ENCODE data around the gene GMDS.

DNA sequence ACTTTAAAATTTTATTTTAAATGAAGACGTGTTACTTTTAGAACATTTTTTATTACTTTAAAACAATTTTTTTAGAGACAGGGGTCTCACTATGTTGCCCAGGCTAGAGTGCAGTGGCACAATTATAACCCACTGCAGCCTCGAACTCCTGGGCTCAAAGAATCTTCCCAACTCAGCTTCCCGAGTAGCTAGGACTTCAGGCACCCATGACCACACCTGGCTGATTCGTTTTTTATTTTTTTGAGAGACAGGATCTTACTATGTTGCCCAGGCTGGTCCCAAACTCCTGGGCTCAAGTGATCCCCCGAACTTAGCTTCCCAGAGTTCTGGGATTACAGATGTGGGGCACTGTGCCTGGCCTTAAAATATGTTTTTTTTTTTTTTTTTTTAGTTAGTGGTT, 287.7 kb downstream of the GMDS start:
- TF ChIP-seq POLR2A (IDR thresholded peaks at IDR 0.05; ENCODE audit: low read depth, low read length) (no peak), MAZ (IDR thresholded peaks at IDR 0.05; ENCODE audit: borderline replicate concordance, low read depth, low read length) (no peak)
- TF ChIP-seq, protein P1, sequence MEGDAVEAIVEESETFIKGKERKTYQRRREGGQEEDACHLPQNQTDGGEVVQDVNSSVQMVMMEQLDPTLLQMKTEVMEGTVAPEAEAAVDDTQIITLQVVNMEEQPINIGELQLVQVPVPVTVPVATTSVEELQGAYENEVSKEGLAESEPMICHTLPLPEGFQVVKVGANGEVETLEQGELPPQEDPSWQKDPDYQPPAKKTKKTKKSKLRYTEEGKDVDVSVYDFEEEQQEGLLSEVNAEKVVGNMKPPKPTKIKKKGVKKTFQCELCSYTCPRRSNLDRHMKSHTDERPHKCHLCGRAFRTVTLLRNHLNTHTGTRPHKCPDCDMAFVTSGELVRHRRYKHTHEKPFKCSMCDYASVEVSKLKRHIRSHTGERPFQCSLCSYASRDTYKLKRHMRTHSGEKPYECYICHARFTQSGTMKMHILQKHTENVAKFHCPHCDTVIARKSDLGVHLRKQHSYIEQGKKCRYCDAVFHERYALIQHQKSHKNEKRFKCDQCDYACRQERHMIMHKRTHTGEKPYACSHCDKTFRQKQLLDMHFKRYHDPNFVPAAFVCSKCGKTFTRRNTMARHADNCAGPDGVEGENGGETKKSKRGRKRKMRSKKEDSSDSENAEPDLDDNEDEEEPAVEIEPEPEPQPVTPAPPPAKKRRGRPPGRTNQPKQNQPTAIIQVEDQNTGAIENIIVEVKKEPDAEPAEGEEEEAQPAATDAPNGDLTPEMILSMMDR (conservative IDR thresholded peaks at IDR 0.05; ENCODE audit: low read depth, low read length) = no peak
